GM04503 (cell line): Measurements from ENCODE around the gene FNDC11.
"Not testable (repeated sequence)": the region's sequence is repeated elsewhere in the genome, so short reads cannot be mapped to it uniquely, and the experiment has no call there.

Experiments used
- DNase-seq: peaks from one replicate; pipeline ENCODE4 v3.0.0-alpha.2; 2012; ENCODE audit warnings: low read depth

Gene FNDC11

DNA sequence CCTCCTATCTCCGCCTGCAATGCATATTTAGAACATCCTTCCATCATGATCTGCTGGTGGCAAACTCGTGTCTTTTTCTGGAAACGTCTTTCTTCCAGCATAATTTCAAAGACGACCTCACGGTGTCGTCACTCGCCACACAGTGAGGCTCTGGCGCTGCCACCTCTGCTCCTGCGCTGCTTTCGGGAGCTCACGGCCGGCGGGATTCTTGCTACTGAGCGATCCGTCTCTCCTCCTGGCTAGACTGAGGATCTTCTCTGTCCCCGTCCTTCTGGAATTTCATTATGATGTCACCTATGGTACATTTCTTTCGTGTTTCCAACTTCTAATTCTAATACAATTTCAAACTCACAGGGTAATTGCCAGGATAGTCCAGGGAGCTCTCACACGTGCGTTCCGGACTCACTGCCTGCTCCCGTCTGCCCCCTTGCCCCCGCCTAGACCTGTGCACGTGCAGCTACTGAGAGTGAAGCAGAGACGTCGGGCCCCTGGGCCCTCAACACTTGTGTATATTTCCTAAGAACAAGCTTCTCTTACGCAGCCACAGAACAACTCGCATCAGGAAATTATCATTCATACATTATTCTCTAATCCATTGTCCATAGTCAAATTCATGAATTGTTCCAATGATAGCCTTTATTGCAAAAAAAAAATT, 45.6 kb downstream of the FNDC11 start:
- DNase-seq = no peak

DNA sequence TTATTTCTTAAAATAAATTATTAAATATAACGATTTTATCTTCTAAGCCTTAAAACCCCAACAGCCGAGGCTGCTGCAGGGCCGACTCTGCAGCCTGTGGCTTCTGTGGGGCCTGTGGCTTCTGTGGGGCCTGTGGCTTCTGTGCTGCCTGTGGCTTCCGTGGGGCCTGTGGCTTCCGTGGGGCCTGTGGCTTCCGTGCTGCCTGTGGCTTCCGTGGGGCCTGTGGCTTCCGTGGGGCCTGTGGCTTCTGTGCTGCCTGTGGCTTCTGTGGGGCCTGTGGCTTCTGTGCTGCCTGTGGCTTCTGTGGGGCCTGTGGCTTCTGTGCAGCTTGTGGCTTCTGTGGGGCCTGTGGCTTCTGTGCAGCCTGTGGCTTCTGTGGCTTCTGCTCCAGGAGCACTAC, 47.7 kb downstream of the FNDC11 start:
- DNase-seq = not testable (repeated sequence)

DNA sequence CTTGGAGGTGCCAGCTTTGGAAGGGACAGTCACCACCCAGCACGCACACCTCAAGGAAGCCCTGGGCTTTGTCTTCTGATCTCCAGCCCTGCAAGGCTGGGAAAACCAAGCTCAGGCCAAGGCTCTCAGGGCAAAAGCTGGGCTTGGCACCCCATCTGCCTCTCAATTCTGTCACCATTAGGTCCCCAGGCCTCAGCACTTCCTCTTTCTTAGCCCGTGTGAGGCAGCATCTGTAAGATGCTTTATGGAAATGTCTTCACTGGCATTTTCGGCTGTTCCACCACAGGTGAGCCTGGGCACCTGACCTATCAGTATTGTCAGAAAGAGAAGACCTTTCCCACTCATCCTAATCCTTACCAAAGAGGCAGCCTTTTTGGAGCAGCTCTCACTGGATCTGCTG, 48.4 kb downstream of the FNDC11 start:
- DNase-seq = no peak
